SW 1271 (cell line): ENCODE results near the gene RITA1.

Experiments used
- DNase-seq, 2 experiments: peaks; one replicate each; lab custom pipeline; 2025; lab: John Stamatoyannopoulos, UW

The RITA1 gene

GRCh38 chr12:113154351-113154973 lies 31.1 kb upstream of the RITA1 start:
- DNase-seq, result no peak

GRCh38 chr12:113155060-113155459 lies 30.5 kb upstream of the RITA1 start:
- DNase-seq, result no peak

- DNase-seq, result no peak
These were observed 29.9 kb upstream of the RITA1 start for GRCh38 chr12:113155646-113156045.

- DNase-seq, result no peak
These were observed 28.2 kb upstream of the RITA1 start for GRCh38 chr12:113157218-113157859.

- DNase-seq, result no peak
These were observed 26.9 kb upstream of the RITA1 start for GRCh38 chr12:113158439-113159203.

GRCh38 chr12:113159937-113160336 lies 25.6 kb upstream of the RITA1 start:
- DNase-seq, result no peak

- DNase-seq, result peak in 1 of 2 experiments; percentile 57
These were observed 24.0 kb upstream of the RITA1 start for GRCh38 chr12:113161415-113162016.

GRCh38 chr12:113162102-113163029 lies 23.2 kb upstream of the RITA1 start:
- DNase-seq, result no peak

- no peak for DNase-seq
These were observed 22.5 kb upstream of the RITA1 start for GRCh38 chr12:113163030-113163360.

- no peak for DNase-seq
These were observed 21.5 kb upstream of the RITA1 start for GRCh38 chr12:113164014-113164413.

GRCh38 chr12:113165521-113166450 lies 19.7 kb upstream of the RITA1 start:
- no peak for DNase-seq

GRCh38 chr12:113167868-113168267 lies 17.7 kb upstream of the RITA1 start:
- no peak for DNase-seq

- no peak for DNase-seq
These were observed 15.8 kb upstream of the RITA1 start for GRCh38 chr12:113169697-113170096.

- no peak for DNase-seq
These were observed 15.1 kb upstream of the RITA1 start for GRCh38 chr12:113170457-113170856.

- DNase-seq, result no peak
These were observed 14.6 kb upstream of the RITA1 start for GRCh38 chr12:113170926-113171325.

- no peak for DNase-seq
These were observed 14.0 kb upstream of the RITA1 start for GRCh38 chr12:113171543-113171942.

GRCh38 chr12:113172185-113172584 lies 13.3 kb upstream of the RITA1 start:
- no peak for DNase-seq

GRCh38 chr12:113173081-113173698 lies 12.3 kb upstream of the RITA1 start:
- no peak for DNase-seq

- peak in 1 of 2 experiments; percentile 32 for DNase-seq
These were observed 10.8 kb upstream of the RITA1 start for GRCh38 chr12:113174461-113175384.
